Suprapubic skin (tissue), 4 donors: ENCODE measurements around the gene AADAC. TPM values are rescaled to one million over a fixed set of nuclear protein-coding genes. Genes with fewer than 3 reads are reported as not detected.

ENCODE experiments used
- DNase-seq, 2 donors: peaks; one replicate each; pipeline ENCODE4 v3.0.0-alpha.2; 2019; ENCODE audit warnings: low spot score in 2 of 2
- H3K27ac ChIP-seq: fragments of 200-600 bp; sonication (generic); one replicate; pipeline ENCODE4 v1.5.1; 2019
- H3K27me3 ChIP-seq: fragments of 200-600 bp; sonication (generic); one replicate; pipeline ENCODE4 v1.5.1; 2019
- H3K36me3 ChIP-seq: fragments of 200-600 bp; sonication (generic); one replicate; pipeline ENCODE4 v1.5.1; 2019
- H3K4me1 ChIP-seq: fragments of 200-600 bp; sonication (generic); one replicate; pipeline ENCODE4 v1.5.1; 2019
- H3K4me3 ChIP-seq: fragments of 200-600 bp; sonication (generic); one replicate; pipeline ENCODE4 v1.5.1; 2019; ENCODE audit warnings: mild to moderate bottlenecking
- H3K9me3 ChIP-seq: fragments of 200-600 bp; sonication (generic); one replicate; pipeline ENCODE4 v1.5.1; 2019
- CTCF ChIP-seq, 2 donors: fragments of 200-600 bp in 1 of 2; fragments of 450-650 bp in 1 of 2; sonication (generic) in 1 of 2; IDR thresholded peaks; one replicate each; pipeline ENCODE4 v1.5.1; 2016 to 2019; ENCODE audit warnings: antibody characterized with exemption in 2 of 2, mild to moderate bottlenecking in 1 of 2, moderate library complexity in 1 of 2
- EP300 ChIP-seq: sonication (generic); formaldehyde crosslinking; IDR thresholded peaks from one replicate; pipeline ENCODE4 v1.6.1; 2017; ENCODE audit warnings: antibody characterized with exemption
- POLR2A ChIP-seq, 2 donors: fragments of 450-650 bp; IDR thresholded peaks; one replicate each; pipeline ENCODE4 v1.6.1; 2017; ENCODE audit warnings: antibody characterized with exemption in 2 of 2, mild to moderate bottlenecking in 2 of 2, moderate library complexity in 2 of 2
- POLR2AphosphoS5 ChIP-seq, 3 donors: sonication (generic); formaldehyde crosslinking; IDR thresholded peaks; one replicate each; pipeline ENCODE4 v1.6.1; 2017; ENCODE audit warnings: antibody characterized with exemption in 3 of 3
- WGBS: methylation state at CpG from one replicate; pipeline ENCODE4 v1.1.5; 2018; 5-methylcytosine and 5-hydroxymethylcytosine counted together
- total RNA-seq, 4 donors: library from RNA; depleted of rRNA; stranded (reverse); fragments of >200 nt; gene quantifications; one replicate each; pipeline ENCODE4 v1.1.0, GENCODE V29; 2016

Gene AADAC
- total RNA-seq, 4 donors from 2014 or later: 2.7 to 19.1 (median 14.0) TPM

DNA sequence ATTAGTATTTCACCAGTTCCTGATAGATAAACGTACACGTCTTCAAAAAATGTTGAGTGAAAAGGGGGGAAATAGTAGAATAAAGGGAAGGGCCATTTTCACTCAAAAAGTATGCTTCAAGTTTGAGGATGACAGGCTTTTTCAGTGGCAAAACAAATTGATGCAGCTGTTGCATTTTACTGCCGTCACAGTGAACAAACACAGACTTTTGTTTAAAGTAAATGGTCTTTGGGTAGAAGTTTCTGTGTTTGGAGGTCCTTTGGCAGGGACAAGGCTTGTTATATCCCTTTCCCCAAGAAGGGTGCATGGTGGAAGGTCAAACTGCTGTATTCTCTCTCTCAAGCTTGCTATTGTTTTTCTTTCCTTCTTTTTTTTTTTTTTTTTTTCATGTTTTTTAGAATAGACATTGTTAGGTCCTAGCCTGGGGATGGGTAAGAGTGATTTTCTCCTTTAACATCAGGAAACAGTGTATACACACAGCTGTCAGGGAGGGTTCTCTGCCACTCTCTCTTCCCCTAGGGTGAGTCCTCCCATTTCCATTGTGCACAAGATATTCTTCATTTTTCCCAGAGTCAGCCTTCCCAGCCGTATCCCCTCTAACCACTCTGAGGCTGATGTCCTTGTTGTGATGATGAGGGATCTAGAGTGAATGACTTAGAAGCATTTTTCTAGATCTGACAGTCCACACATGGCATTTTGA is 52.9 kb downstream of the AADAC start:
- no peak for TF ChIP-seq CTCF (IDR thresholded peaks at IDR 0.05)
- TF ChIP-seq EP300: no peak
- no peak for TF ChIP-seq POLR2A (IDR thresholded peaks at IDR 0.05)
- no peak for TF ChIP-seq POLR2AphosphoS5 (IDR thresholded peaks at IDR 0.05)
- H3K27me3 ChIP-seq: no peaks in the 10 kb centered on the region
- H3K27ac ChIP-seq: no peak overlapping the region
- no peak overlapping the region for H3K4me3 ChIP-seq
- H3K4me1 ChIP-seq: no peaks in the 10 kb centered on the region
- no peak for DNase-seq
- no peaks in the 10 kb centered on the region for H3K9me3 ChIP-seq
- H3K36me3 ChIP-seq: no peaks in the 10 kb centered on the region
- 64% methylated on average over 4 of the region's 4 CpGs for WGBS

GRCh38 chr3:151867666-151868065 is 53.8 kb downstream of the AADAC start:
- H3K27ac ChIP-seq: no peak overlapping the region
- no peaks in the 10 kb centered on the region for H3K27me3 ChIP-seq
- H3K4me1 ChIP-seq: no peaks in the 10 kb centered on the region
- DNase-seq: no peak
- TF ChIP-seq POLR2A (IDR thresholded peaks at IDR 0.05) (no peak), EP300 (no peak), POLR2AphosphoS5 (IDR thresholded peaks at IDR 0.05) (no peak), CTCF (IDR thresholded peaks at IDR 0.05) (no peak)
- no peaks in the 10 kb centered on the region for H3K9me3 ChIP-seq
- H3K4me3 ChIP-seq: no peak overlapping the region
- H3K36me3 ChIP-seq: no peaks in the 10 kb centered on the region
- 88% methylated on average over 1 of the region's 1 CpG for WGBS

GRCh38 chr3:151869181-151869580 is 55.3 kb downstream of the AADAC start:
- H3K27ac ChIP-seq: no peak overlapping the region
- WGBS: 32% methylated on average over 3 of the region's 3 CpGs
- no peak for DNase-seq
- H3K27me3 ChIP-seq: no peaks in the 10 kb centered on the region
- no peaks in the 10 kb centered on the region for H3K9me3 ChIP-seq
- TF ChIP-seq POLR2AphosphoS5 (IDR thresholded peaks at IDR 0.05) (no peak), CTCF (IDR thresholded peaks at IDR 0.05) (no peak), POLR2A (IDR thresholded peaks at IDR 0.05) (no peak), EP300 (no peak)
- no peak overlapping the region for H3K4me3 ChIP-seq
- no peaks in the 10 kb centered on the region for H3K4me1 ChIP-seq
- no peaks in the 10 kb centered on the region for H3K36me3 ChIP-seq

- no peaks in the 10 kb centered on the region for H3K9me3 ChIP-seq
Measured at GRCh38 chr3:151871639-151872468, 57.9 kb downstream of the AADAC start.

More at GRCh38 chr3:151871639-151872468, 57.9 kb downstream of the AADAC start:
- H3K36me3 ChIP-seq: no peaks in the 10 kb centered on the region
- no peak for TF ChIP-seq POLR2A (IDR thresholded peaks at IDR 0.05)
- TF ChIP-seq EP300: no peak
- TF ChIP-seq CTCF (IDR thresholded peaks at IDR 0.05): no peak
- no peak for TF ChIP-seq POLR2AphosphoS5 (IDR thresholded peaks at IDR 0.05)
- no peak overlapping the region for H3K27ac ChIP-seq
- no peak for DNase-seq
- no peak overlapping the region for H3K4me3 ChIP-seq
- WGBS: 64% methylated on average over 8 of the region's 8 CpGs
- no peaks in the 10 kb centered on the region for H3K27me3 ChIP-seq
- no peaks in the 10 kb centered on the region for H3K4me1 ChIP-seq
